OCI-LY1 (cell line): ENCODE results near the gene AHDC1.

ENCODE experiments used
- H2AFZ ChIP-seq: fragments of 200-600 bp; sonication (generic), shearing (Covaris generic); 2 replicates; pipeline ENCODE4 v1.6.0; 2014; ENCODE audit warnings: antibody characterized with exemption, mild to moderate bottlenecking, low read length
- H3F3A ChIP-seq: fragments of 200-600 bp; sonication (generic), shearing (Covaris generic); 2 replicates; pipeline ENCODE4 v1.6.0; 2014; ENCODE audit warnings: mild to moderate bottlenecking, antibody characterized with exemption, low read length, moderate library complexity; ENCODE audit not compliant: insufficient read depth
- H3K27ac ChIP-seq: fragments of 200-600 bp; sonication (generic); 2 replicates; pipeline ENCODE4 v1.5.1; 2014; ENCODE audit warnings: low read length, mixed run types, mild to moderate bottlenecking, low read depth; ENCODE audit not compliant: poor library complexity, severe bottlenecking
- H3K27me3 ChIP-seq: fragments of 200-600 bp; sonication (generic); 2 replicates; pipeline ENCODE4 v1.6.0; 2014; ENCODE audit warnings: antibody characterized with exemption, mild to moderate bottlenecking, low read length, moderate library complexity; ENCODE audit not compliant: insufficient read depth
- H3K36me3 ChIP-seq: fragments of 200-600 bp; sonication (generic); 2 replicates; pipeline ENCODE4 v1.6.1; 2014; ENCODE audit warnings: mild to moderate bottlenecking, antibody characterized with exemption, low read length, moderate library complexity, mixed read lengths; ENCODE audit not compliant: insufficient read depth
- H3K4me1 ChIP-seq: fragments of 200-600 bp; sonication (generic); 2 replicates; pipeline ENCODE4 v1.5.1; 2014; ENCODE audit warnings: mild to moderate bottlenecking, low read length, moderate library complexity; ENCODE audit not compliant: insufficient read depth, severe bottlenecking
- H3K4me2 ChIP-seq: fragments of 200-600 bp; sonication (generic), shearing (Covaris generic); 2 replicates; pipeline ENCODE4 v1.6.1; 2014; ENCODE audit warnings: low read length
- H3K4me3 ChIP-seq: fragments of 200-600 bp; sonication (generic); 2 replicates; pipeline ENCODE4 v1.5.1; 2014; ENCODE audit warnings: low read length, low read depth, mild to moderate bottlenecking, mixed read lengths; ENCODE audit not compliant: poor library complexity, severe bottlenecking
- H3K79me2 ChIP-seq: fragments of 200-600 bp; shearing (Covaris generic); 2 replicates; pipeline ENCODE4 v1.6.1; 2016; ENCODE audit warnings: mixed run types, low read length, mixed read lengths; ENCODE audit not compliant: insufficient read depth
- H3K9ac ChIP-seq: fragments of 200-600 bp; sonication (generic), shearing (Covaris generic); 2 replicates; pipeline ENCODE4 v1.6.1; 2014; ENCODE audit warnings: mild to moderate bottlenecking, low read length, mixed read lengths
- H3K9me2 ChIP-seq: fragments of 200-600 bp; sonication (generic), shearing (Covaris generic); 2 replicates; pipeline ENCODE4 v1.6.1; 2014; ENCODE audit warnings: low read depth, mild to moderate bottlenecking, low read length, mixed read lengths
- H3K9me3 ChIP-seq: fragments of 200-600 bp; shearing (Covaris generic); 2 replicates; pipeline ENCODE4 v1.6.1; 2014; ENCODE audit warnings: low read length, mixed read lengths
- H4K20me1 ChIP-seq: fragments of 200-600 bp; sonication (generic), shearing (Covaris generic); 2 replicates; pipeline ENCODE4 v1.6.0; 2016; ENCODE audit warnings: mild to moderate bottlenecking, low read length; ENCODE audit not compliant: insufficient read depth
- CTCF ChIP-seq: fragments of 200-600 bp; sonication (generic), shearing (Covaris generic); IDR thresholded peaks from 2 replicates; pipeline ENCODE4 v1.5.1; 2017; ENCODE audit warnings: mild to moderate bottlenecking, antibody characterized with exemption, low read length, moderate library complexity, mixed read lengths
- EZH2 ChIP-seq: fragments of 200-600 bp; sonication (generic), shearing (Covaris generic); IDR thresholded peaks from 2 replicates; pipeline ENCODE4 v1.8.0; 2017; ENCODE audit warnings: borderline replicate concordance, mixed run types, mild to moderate bottlenecking, antibody characterized with exemption, low read length, moderate library complexity, mixed read lengths

AHDC1 gene

GRCh38 chr1:27633298-27633610 is 29.3 kb upstream of the AHDC1 start:
- Histone ChIP-seq H3K4me1 (peaks cover 50% of the 10 kb centered on the region), H3K27ac (no peak overlapping the region)

GRCh38 chr1:27632387-27633297 is 28.7 kb upstream of the AHDC1 start:
- Histone ChIP-seq H3K36me3 (no peaks in the 10 kb centered on the region; the same call in 1 of the 2 replicates), H3K9me2 (no peaks in the 10 kb centered on the region), H3K79me2 (no peaks in the 10 kb centered on the region), H4K20me1 (no peaks in the 10 kb centered on the region), H3K27ac (no peak overlapping the region), H3K4me3 (no peak overlapping the region), H3K27me3 (peaks cover 15% of the 10 kb centered on the region; the same call in 1 of the 2 replicates), H3K4me1 (peaks cover 50% of the 10 kb centered on the region), H3K9me3 (no peaks in the 10 kb centered on the region), H3F3A (no peaks in the 10 kb centered on the region), H3K9ac (no peak overlapping the region), H2AFZ (no peak overlapping the region), H3K4me2 (no peak overlapping the region)
- no peak for TF ChIP-seq CTCF
- TF ChIP-seq EZH2: no peak

More at GRCh38 chr1:27633298-27633610, 29.3 kb upstream of the AHDC1 start:
- H3K9me2 ChIP-seq: no peaks in the 10 kb centered on the region
- no peaks in the 10 kb centered on the region for H4K20me1 ChIP-seq
- H3K9ac ChIP-seq: no peak overlapping the region
- H3K9me3 ChIP-seq: no peaks in the 10 kb centered on the region
- no peaks in the 10 kb centered on the region; the same call in 1 of the 2 replicates for H3K36me3 ChIP-seq
- no peak overlapping the region for H3K4me2 ChIP-seq
- H3K4me3 ChIP-seq: no peak overlapping the region
- TF ChIP-seq EZH2 (no peak), CTCF (no peak)
- H3K27me3 ChIP-seq: peaks cover 15% of the 10 kb centered on the region; the same call in 1 of the 2 replicates
- H3K79me2 ChIP-seq: no peaks in the 10 kb centered on the region
- no peaks in the 10 kb centered on the region for H3F3A ChIP-seq
- no peak overlapping the region for H2AFZ ChIP-seq

- Histone ChIP-seq H3K4me2 (no peak overlapping the region), H3K27ac (no peak overlapping the region)
- TF ChIP-seq EZH2: no peak
- no peak for TF ChIP-seq CTCF
Observed at GRCh38 chr1:27630859-27631491, 27.0 kb upstream of the AHDC1 start.

More at GRCh38 chr1:27630859-27631491, 27.0 kb upstream of the AHDC1 start:
- Histone ChIP-seq H3K9me3 (no peaks in the 10 kb centered on the region), H3K36me3 (no peaks in the 10 kb centered on the region; the same call in 1 of the 2 replicates), H3F3A (no peaks in the 10 kb centered on the region), H3K79me2 (no peaks in the 10 kb centered on the region), H3K9ac (no peak overlapping the region), H3K4me3 (no peak overlapping the region), H4K20me1 (no peaks in the 10 kb centered on the region), H3K27me3 (peaks cover 15% of the 10 kb centered on the region; the same call in 1 of the 2 replicates), H3K4me1 (peaks cover 60% of the 10 kb centered on the region), H3K9me2 (no peaks in the 10 kb centered on the region), H2AFZ (no peak overlapping the region)
